ENCODE results near the gene RAX. TPM values are rescaled to one million over a fixed set of nuclear protein-coding genes. Genes with fewer than 3 reads are reported as not detected.

The RAX gene
- total and polyA plus RNA-seq, 2 donors (not counting 1 experiment from before 2014, with no cell fraction given), result not detected

DNA sequence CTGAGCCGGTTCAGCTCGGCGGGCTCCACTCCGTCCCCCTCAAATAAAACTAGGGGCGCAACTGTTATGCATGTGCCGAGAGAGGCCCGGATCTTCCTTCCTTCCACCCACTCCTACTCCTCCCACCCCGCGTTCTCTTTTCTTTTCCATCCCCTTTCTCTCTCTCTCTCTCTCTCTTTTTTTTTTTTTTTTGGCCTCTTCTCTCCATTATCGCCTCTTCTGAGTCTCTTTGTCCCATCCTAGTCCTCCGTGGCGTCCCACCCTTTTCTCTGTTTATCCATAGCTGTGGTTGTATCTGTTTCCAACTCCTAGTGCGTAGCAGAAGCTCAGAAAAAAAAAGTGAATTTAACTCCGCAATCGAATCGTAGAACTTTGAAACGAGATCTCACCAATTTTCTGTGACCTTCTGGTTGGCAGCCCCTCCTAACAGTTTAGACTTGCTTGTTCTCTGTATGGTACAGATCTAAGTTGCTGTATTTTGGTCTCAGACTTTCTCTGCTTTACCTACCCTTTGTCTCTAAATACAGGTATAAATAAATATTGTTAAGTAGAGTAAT is 3.6 kb downstream of the RAX start:
- Histone ChIP-seq H3K79me2 (ENCODE audit: control insufficient read depth, insufficient read depth, low read length) (no peaks in the 10 kb centered on the region), H3K9me3 (ENCODE audit: control insufficient read depth, insufficient read depth, low read depth, low read length) (no peaks in the 10 kb centered on the region), H3K4me2 (ENCODE audit: extremely low read depth, insufficient read depth, low read length) (no peak overlapping the region), H4K20me1 (ENCODE audit: control insufficient read depth, extremely low read depth, insufficient read depth, low read length) (no peaks in the 10 kb centered on the region), H3K9ac (ENCODE audit: insufficient read depth, low read length) (no peak overlapping the region), H2AFZ (ENCODE audit: low read length) (no peak overlapping the region), H3K27me3 (ENCODE audit: control insufficient read depth, insufficient read depth, low read length) (peaks cover 94% of the 10 kb centered on the region), H3K4me3 (replicated peaks in 1 of 4; ENCODE audit: control extremely low read depth in 1 of 4, insufficient read depth in 1 of 4, low read depth in 3 of 4, low read length in 4 of 4) (no peak overlapping the region), H3K27ac (ENCODE audit: insufficient read depth, low read length) (no peak overlapping the region), H3K36me3 (ENCODE audit: control insufficient read depth, insufficient read depth, low read length) (no peaks in the 10 kb centered on the region), H3K4me1 (ENCODE audit: control insufficient read depth, extremely low read depth, insufficient read depth, low read length) (no peaks in the 10 kb centered on the region)
- TF ChIP-seq EZH2 (IDR thresholded peaks at IDR 0.05; ENCODE audit: low read length, missing control alignments), result peak; percentile 46
- TF ChIP-seq, protein P1, sequence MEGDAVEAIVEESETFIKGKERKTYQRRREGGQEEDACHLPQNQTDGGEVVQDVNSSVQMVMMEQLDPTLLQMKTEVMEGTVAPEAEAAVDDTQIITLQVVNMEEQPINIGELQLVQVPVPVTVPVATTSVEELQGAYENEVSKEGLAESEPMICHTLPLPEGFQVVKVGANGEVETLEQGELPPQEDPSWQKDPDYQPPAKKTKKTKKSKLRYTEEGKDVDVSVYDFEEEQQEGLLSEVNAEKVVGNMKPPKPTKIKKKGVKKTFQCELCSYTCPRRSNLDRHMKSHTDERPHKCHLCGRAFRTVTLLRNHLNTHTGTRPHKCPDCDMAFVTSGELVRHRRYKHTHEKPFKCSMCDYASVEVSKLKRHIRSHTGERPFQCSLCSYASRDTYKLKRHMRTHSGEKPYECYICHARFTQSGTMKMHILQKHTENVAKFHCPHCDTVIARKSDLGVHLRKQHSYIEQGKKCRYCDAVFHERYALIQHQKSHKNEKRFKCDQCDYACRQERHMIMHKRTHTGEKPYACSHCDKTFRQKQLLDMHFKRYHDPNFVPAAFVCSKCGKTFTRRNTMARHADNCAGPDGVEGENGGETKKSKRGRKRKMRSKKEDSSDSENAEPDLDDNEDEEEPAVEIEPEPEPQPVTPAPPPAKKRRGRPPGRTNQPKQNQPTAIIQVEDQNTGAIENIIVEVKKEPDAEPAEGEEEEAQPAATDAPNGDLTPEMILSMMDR (conservative IDR thresholded peaks at IDR 0.05 in 1 of 2, IDR thresholded peaks at IDR 0.05 in 1 of 2; ENCODE audit: low read depth in 1 of 2, low read length in 2 of 2), result no peak
- no peak for DNase-seq (ENCODE audit: low read depth in 2 of 2)

DNA sequence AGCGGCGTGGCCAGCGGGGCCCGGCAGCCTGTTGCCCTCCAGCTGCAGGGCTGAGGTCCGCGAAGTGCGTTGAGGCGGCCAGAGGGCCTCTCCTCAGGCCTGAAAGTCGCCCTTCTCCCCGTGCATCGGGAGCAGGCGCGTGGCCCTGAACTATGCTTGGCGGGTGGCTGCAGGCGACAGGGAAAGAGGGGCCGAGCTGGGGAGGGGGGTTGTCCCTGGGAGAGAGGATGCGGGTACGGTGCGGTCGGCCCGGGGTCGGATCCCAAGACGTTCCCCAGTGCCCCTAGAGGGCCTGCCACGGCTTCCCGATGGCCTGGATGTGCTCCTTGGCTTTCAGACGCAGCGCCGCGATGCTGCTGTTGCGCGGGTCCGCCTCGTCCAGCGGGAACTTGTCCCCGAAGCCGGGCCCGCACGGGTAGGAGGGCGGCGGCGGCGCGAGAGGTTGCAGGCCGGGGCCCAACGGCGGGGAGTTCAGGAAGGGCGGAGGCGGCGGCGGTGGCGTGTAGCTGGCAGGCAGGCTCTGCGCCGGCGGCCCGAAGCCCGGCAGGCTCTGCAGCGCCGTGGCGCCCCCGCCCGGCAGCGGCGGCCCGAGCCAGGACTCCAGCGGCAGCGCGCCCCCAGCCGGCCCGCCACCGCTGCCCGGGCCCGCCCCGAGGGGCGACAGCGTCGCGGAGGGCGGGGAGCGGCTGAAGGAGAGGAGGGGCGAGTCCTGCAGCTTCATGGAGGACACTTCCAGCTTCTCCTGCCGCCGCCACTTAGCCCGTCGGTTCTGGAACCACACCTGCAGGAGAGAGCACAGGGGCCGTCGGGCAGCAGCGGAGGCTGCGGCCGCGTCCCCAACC is 4.3 kb downstream of the RAX start:
- Histone ChIP-seq H3K4me1 (ENCODE audit: control insufficient read depth, extremely low read depth, insufficient read depth, low read length) (no peaks in the 10 kb centered on the region), H4K20me1 (ENCODE audit: control insufficient read depth, extremely low read depth, insufficient read depth, low read length) (no peaks in the 10 kb centered on the region), H3K4me2 (ENCODE audit: extremely low read depth, insufficient read depth, low read length) (no peak overlapping the region), H3K27me3 (ENCODE audit: control insufficient read depth, insufficient read depth, low read length) (peaks cover 94% of the 10 kb centered on the region), H3K27ac (ENCODE audit: insufficient read depth, low read length) (no peak overlapping the region), H3K36me3 (ENCODE audit: control insufficient read depth, insufficient read depth, low read length) (no peaks in the 10 kb centered on the region), H3K79me2 (ENCODE audit: control insufficient read depth, insufficient read depth, low read length) (no peaks in the 10 kb centered on the region), H3K9me3 (ENCODE audit: control insufficient read depth, insufficient read depth, low read depth, low read length) (no peaks in the 10 kb centered on the region), H3K9ac (ENCODE audit: insufficient read depth, low read length) (no peak overlapping the region), H3K4me3 (replicated peaks in 1 of 4; ENCODE audit: control extremely low read depth in 1 of 4, insufficient read depth in 1 of 4, low read depth in 3 of 4, low read length in 4 of 4) (no peak overlapping the region), H2AFZ (ENCODE audit: low read length) (no peak overlapping the region)
- TF ChIP-seq EZH2 (IDR thresholded peaks at IDR 0.05; ENCODE audit: low read length, missing control alignments), result peak; percentile 88
- TF ChIP-seq, protein P1 (conservative IDR thresholded peaks at IDR 0.05 in 1 of 2, IDR thresholded peaks at IDR 0.05 in 1 of 2; ENCODE audit: low read depth in 1 of 2, low read length in 2 of 2), result no peak
- peak in 1 of 2 donors; percentile 25 for DNase-seq (ENCODE audit: low read depth in 2 of 2)

DNA sequence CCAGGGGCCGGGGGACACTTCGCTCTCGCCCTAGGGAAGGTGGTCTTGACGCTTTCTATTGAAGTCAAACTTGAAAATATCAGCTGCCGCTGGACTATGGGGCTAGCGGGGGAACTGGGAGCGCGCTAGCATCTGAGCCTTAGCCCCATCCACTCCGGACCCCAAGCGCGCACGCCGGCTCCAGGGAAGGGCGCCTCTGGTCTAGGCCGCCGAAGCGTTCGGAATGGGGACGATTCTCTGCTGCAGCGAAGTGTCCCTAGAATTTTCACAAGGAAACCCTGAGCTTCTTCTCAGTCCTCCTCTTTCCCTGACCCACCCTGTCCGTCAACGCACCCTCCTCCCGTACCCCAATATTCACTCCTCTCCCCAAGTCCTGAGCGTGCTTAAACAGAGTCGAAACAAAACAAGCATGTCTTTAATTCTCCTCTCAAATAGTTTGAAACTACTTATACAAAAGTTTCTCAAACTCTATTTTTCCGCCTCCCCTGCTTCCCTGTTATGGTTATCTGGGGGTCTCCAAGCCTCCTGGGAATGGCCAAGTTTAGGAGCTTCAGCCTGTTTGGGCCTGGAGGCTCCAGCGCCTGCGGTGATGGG is 5.0 kb downstream of the RAX start:
- no peaks in the 10 kb centered on the region for H4K20me1 ChIP-seq (ENCODE audit: control insufficient read depth, extremely low read depth, insufficient read depth, low read length)
- no peaks in the 10 kb centered on the region for H3K9me3 ChIP-seq (ENCODE audit: control insufficient read depth, insufficient read depth, low read depth, low read length)
- no peaks in the 10 kb centered on the region for H3K36me3 ChIP-seq (ENCODE audit: control insufficient read depth, insufficient read depth, low read length)
- H2AFZ ChIP-seq (ENCODE audit: low read length), result no peak overlapping the region
- H3K4me3 ChIP-seq (replicated peaks in 1 of 4; ENCODE audit: control extremely low read depth in 1 of 4, insufficient read depth in 1 of 4, low read depth in 3 of 4, low read length in 4 of 4), result no peak overlapping the region
- no peak overlapping the region for H3K4me2 ChIP-seq (ENCODE audit: extremely low read depth, insufficient read depth, low read length)
- no peaks in the 10 kb centered on the region for H3K79me2 ChIP-seq (ENCODE audit: control insufficient read depth, insufficient read depth, low read length)
- H3K9ac ChIP-seq (ENCODE audit: insufficient read depth, low read length), result no peak overlapping the region
- H3K27ac ChIP-seq (ENCODE audit: insufficient read depth, low read length), result no peak overlapping the region
- H3K4me1 ChIP-seq (ENCODE audit: control insufficient read depth, extremely low read depth, insufficient read depth, low read length), result no peaks in the 10 kb centered on the region
- DNase-seq (ENCODE audit: low read depth in 2 of 2), result no peak
- TF ChIP-seq EZH2 (IDR thresholded peaks at IDR 0.05; ENCODE audit: low read length, missing control alignments), result no peak
- TF ChIP-seq, protein P1 (conservative IDR thresholded peaks at IDR 0.05 in 1 of 2, IDR thresholded peaks at IDR 0.05 in 1 of 2; ENCODE audit: low read depth in 1 of 2, low read length in 2 of 2), result no peak
- H3K27me3 ChIP-seq (ENCODE audit: control insufficient read depth, insufficient read depth, low read length), result peaks cover 92% of the 10 kb centered on the region

All from fibroblast of lung (primary cell).